ENCODE measurements around the gene PLEKHG7.
"Not testable (repeated sequence)": the region's sequence is repeated elsewhere in the genome, so short reads cannot be mapped to it uniquely, and the experiment has no call there.

DNA sequence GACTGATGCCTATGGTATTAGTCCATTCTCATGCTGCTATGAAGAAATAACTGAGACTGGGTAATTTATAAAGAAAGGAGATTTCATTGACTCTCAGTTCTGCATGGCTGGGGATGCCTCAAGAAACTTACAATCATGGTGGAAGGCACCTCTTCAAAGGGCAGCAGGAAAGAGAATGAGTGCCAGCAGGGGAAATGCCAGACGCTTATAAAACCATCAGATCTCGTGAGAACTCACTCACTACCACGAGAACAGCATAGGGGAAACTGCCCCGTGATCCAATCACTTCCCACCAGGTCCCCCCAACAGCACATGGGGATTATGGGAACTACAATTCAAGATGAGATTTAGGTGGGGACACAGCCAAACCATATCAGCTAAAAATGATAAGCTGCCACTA lies 48.5 kb upstream of the PLEKHG7 start:
- TF ChIP-seq, protein P1, sequence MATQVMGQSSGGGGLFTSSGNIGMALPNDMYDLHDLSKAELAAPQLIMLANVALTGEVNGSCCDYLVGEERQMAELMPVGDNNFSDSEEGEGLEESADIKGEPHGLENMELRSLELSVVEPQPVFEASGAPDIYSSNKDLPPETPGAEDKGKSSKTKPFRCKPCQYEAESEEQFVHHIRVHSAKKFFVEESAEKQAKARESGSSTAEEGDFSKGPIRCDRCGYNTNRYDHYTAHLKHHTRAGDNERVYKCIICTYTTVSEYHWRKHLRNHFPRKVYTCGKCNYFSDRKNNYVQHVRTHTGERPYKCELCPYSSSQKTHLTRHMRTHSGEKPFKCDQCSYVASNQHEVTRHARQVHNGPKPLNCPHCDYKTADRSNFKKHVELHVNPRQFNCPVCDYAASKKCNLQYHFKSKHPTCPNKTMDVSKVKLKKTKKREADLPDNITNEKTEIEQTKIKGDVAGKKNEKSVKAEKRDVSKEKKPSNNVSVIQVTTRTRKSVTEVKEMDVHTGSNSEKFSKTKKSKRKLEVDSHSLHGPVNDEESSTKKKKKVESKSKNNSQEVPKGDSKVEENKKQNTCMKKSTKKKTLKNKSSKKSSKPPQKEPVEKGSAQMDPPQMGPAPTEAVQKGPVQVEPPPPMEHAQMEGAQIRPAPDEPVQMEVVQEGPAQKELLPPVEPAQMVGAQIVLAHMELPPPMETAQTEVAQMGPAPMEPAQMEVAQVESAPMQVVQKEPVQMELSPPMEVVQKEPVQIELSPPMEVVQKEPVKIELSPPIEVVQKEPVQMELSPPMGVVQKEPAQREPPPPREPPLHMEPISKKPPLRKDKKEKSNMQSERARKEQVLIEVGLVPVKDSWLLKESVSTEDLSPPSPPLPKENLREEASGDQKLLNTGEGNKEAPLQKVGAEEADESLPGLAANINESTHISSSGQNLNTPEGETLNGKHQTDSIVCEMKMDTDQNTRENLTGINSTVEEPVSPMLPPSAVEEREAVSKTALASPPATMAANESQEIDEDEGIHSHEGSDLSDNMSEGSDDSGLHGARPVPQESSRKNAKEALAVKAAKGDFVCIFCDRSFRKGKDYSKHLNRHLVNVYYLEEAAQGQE (IDR thresholded peaks at IDR 0.05) = not testable (repeated sequence)
- not testable (repeated sequence) for TF ChIP-seq YY1 (IDR thresholded peaks at IDR 0.05); GABPA (IDR thresholded peaks at IDR 0.05 in 1 of 2, conservative IDR thresholded peaks at IDR 0.05 in 1 of 2); RAD21 (IDR thresholded peaks at IDR 0.05); JUND (IDR thresholded peaks at IDR 0.05); EGR1 (IDR thresholded peaks at IDR 0.05; ENCODE audit: low read depth in 2 of 2); SP1 (IDR thresholded peaks at IDR 0.05); TAF1 (conservative IDR thresholded peaks at IDR 0.05); HNF4G (IDR thresholded peaks at IDR 0.05)
- TF ChIP-seq, protein P2, sequence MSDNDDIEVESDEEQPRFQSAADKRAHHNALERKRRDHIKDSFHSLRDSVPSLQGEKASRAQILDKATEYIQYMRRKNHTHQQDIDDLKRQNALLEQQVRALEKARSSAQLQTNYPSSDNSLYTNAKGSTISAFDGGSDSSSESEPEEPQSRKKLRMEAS (IDR thresholded peaks at IDR 0.05) = not testable (repeated sequence)
- TF ChIP-seq, protein P3, sequence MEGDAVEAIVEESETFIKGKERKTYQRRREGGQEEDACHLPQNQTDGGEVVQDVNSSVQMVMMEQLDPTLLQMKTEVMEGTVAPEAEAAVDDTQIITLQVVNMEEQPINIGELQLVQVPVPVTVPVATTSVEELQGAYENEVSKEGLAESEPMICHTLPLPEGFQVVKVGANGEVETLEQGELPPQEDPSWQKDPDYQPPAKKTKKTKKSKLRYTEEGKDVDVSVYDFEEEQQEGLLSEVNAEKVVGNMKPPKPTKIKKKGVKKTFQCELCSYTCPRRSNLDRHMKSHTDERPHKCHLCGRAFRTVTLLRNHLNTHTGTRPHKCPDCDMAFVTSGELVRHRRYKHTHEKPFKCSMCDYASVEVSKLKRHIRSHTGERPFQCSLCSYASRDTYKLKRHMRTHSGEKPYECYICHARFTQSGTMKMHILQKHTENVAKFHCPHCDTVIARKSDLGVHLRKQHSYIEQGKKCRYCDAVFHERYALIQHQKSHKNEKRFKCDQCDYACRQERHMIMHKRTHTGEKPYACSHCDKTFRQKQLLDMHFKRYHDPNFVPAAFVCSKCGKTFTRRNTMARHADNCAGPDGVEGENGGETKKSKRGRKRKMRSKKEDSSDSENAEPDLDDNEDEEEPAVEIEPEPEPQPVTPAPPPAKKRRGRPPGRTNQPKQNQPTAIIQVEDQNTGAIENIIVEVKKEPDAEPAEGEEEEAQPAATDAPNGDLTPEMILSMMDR (IDR thresholded peaks at IDR 0.05; ENCODE audit: low read depth, low read length, missing input control) = not testable (repeated sequence)
- TF ChIP-seq, protein P4, sequence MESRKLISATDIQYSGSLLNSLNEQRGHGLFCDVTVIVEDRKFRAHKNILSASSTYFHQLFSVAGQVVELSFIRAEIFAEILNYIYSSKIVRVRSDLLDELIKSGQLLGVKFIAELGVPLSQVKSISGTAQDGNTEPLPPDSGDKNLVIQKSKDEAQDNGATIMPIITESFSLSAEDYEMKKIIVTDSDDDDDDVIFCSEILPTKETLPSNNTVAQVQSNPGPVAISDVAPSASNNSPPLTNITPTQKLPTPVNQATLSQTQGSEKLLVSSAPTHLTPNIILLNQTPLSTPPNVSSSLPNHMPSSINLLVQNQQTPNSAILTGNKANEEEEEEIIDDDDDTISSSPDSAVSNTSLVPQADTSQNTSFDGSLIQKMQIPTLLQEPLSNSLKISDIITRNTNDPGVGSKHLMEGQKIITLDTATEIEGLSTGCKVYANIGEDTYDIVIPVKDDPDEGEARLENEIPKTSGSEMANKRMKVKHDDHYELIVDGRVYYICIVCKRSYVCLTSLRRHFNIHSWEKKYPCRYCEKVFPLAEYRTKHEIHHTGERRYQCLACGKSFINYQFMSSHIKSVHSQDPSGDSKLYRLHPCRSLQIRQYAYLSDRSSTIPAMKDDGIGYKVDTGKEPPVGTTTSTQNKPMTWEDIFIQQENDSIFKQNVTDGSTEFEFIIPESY (IDR thresholded peaks at IDR 0.05) = not testable (repeated sequence)
- TF ChIP-seq, protein P5, sequence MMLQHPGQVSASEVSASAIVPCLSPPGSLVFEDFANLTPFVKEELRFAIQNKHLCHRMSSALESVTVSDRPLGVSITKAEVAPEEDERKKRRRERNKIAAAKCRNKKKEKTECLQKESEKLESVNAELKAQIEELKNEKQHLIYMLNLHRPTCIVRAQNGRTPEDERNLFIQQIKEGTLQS (IDR thresholded peaks at IDR 0.05) = not testable (repeated sequence)
